Esophagus (tissue), 2 donors: ENCODE measurements around the gene SEL1L. TPM values are rescaled to one million over a fixed set of nuclear protein-coding genes. Genes with fewer than 3 reads are reported as not detected.
"Not testable (repeated sequence)": the region's sequence is repeated elsewhere in the genome, so short reads cannot be mapped to it uniquely, and the experiment has no call there.

Experiments
- H3K27ac ChIP-seq, 2 donors: one replicate each; pipeline ENCODE4 v1.5.1; 2013; ENCODE audit warnings: low read depth in 2 of 2, mild to moderate bottlenecking in 2 of 2, inconsistent platforms in 1 of 2, low read length in 1 of 2, moderate library complexity in 1 of 2
- H3K27me3 ChIP-seq, 2 donors: one replicate each; pipeline ENCODE4 v1.6.1; 2013; ENCODE audit warnings: low read length in 2 of 2, control low read depth in 1 of 2, mild to moderate bottlenecking in 1 of 2; ENCODE audit not compliant: insufficient read depth in 2 of 2, control insufficient read depth in 1 of 2
- H3K36me3 ChIP-seq, 2 donors: one replicate each; pipeline ENCODE4 v1.6.1; 2013; ENCODE audit warnings: low read length in 1 of 2; ENCODE audit not compliant: control insufficient read depth in 2 of 2, insufficient read depth in 2 of 2
- H3K4me1 ChIP-seq, 2 donors: one replicate each; pipeline ENCODE4 v1.6.1; 2013; ENCODE audit warnings: low read length in 1 of 2; ENCODE audit not compliant: control insufficient read depth in 2 of 2, insufficient read depth in 2 of 2
- H3K4me3 ChIP-seq, 2 donors: one replicate each; pipeline ENCODE4 v1.5.1; 2013; ENCODE audit warnings: low read length in 2 of 2, mild to moderate bottlenecking in 2 of 2, low read depth in 1 of 2, moderate library complexity in 1 of 2
- H3K9me3 ChIP-seq, 2 donors: one replicate each; pipeline ENCODE4 v1.6.1; 2013; ENCODE audit warnings: mild to moderate bottlenecking in 2 of 2, low read depth in 1 of 2, low read length in 1 of 2, moderate library complexity in 1 of 2; ENCODE audit not compliant: control insufficient read depth in 2 of 2, insufficient read depth in 1 of 2
- WGBS, 2 donors: extraction: QIAGEN DNeasy Blood & Tissue Kit; methylation state at CpG; one replicate each; pipeline ENCODE4 v1.1.7; 2013; 5-methylcytosine and 5-hydroxymethylcytosine counted together
- polyA plus RNA-seq, 2 donors: library from polyadenylated mRNA; stranded (reverse); fragments of 200-250 nt; gene quantifications; one replicate each; pipeline ENCODE4 v1.2.3, GENCODE V29; 2013
- donor health status: healthy with polysubstance abuse.
- donor health status: Bipolar disorder and iron deficiency.

Gene SEL1L
- polyA plus RNA-seq, 2 donors = 6.1 to 9.1 TPM

- Histone ChIP-seq H3K36me3 (no peaks in the 10 kb centered on the region), H3K4me1 (peaks cover 0 to 4% of the 10 kb centered on the region in 2 donors), H3K27ac (no peak overlapping the region), H3K4me3 (no peak overlapping the region), H3K9me3 (no peaks in the 10 kb centered on the region), H3K27me3 (no peaks in the 10 kb centered on the region)
- 80% methylated on average over 5 of the region's 5 CpGs for WGBS, 2 donors
Measured at GRCh38 chr14:81430235-81430634, 103.4 kb downstream of the SEL1L start.

DNA sequence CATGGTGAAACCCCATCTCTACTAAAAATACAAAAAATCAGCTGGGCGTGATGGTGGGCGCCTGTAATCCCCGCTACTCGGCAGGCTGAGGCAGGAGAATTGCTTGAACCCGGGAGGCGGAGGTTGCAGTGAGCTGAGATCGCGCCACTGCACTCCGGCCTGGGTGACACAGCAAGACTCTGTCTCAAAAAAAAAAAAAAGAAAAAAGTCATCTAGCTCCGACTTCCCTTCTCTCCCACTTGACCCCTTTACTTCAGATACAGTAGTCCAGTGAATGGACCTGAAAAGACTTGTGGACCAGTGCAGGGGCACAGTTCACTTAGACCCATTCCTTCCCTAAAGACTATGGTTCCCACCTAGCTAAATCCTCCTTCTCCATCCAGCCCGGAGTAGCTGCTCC, 103.9 kb downstream of the SEL1L start:
- H3K27ac ChIP-seq, H3K4me1 ChIP-seq, H3K4me3 ChIP-seq, H3K36me3 ChIP-seq, H3K9me3 ChIP-seq, H3K27me3 ChIP-seq: not testable (repeated sequence)
- 92 to 94% methylated on average over 11 of the region's 11 CpGs for WGBS, 2 donors

- Histone ChIP-seq H3K36me3 (no peaks in the 10 kb centered on the region), H3K4me1 (peaks cover 0 to 4% of the 10 kb centered on the region in 2 donors), H3K9me3 (no peaks in the 10 kb centered on the region), H3K27me3 (no peaks in the 10 kb centered on the region), H3K4me3 (no peak overlapping the region), H3K27ac (no peak overlapping the region)
- WGBS, 2 donors = 76 to 82% methylated on average over 1 of the region's 1 CpG
Measured at GRCh38 chr14:81429028-81429427, 104.6 kb downstream of the SEL1L start.

DNA sequence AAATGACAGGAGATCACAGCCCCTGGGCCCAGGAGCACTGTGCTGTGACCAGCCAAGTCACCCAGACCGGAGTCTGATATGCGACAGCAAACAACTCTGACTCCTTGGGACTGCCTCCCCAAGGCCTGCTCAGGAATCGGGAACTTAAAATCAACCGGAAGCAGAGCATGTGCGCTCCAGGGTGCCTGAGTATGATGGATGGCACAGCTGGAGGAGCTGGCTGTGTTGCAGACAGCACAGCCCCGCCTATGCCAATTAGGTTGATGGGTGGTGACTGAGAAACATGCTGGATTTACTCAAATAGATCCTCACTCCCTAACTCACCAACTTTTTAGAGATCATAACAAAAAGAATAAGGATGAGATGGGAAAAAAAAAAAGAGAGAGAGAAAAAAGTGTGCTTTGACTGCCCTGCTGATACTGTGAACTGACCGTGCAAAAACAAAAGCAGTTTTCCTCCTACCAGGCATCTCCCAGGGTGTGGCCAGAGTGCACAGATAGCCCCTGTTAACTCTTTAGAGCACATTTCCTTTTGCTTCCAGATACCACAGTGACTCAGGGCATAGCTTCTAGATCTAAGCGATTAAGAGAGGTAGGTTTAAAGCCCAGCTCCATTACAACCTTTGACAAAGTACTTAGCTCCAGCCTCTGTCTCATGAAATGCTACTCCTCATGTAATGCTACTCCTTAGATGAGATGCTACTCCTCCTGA, 106.2 kb downstream of the SEL1L start:
- 18 to 27% methylated on average over 8 of the region's 8 CpGs for WGBS, 2 donors
- no peak overlapping the region for H3K4me3 ChIP-seq
- H3K27ac ChIP-seq = peak overlapping the region in 1 of 2 donors; percentile 36
- no peaks in the 10 kb centered on the region for H3K36me3 ChIP-seq
- no peaks in the 10 kb centered on the region for H3K27me3 ChIP-seq
- H3K9me3 ChIP-seq = no peaks in the 10 kb centered on the region
- peaks cover 0 to 4% of the 10 kb centered on the region in 2 donors for H3K4me1 ChIP-seq

- Histone ChIP-seq H3K9me3 (no peaks in the 10 kb centered on the region), H3K4me1 (peaks cover 0 to 4% of the 10 kb centered on the region in 2 donors), H3K36me3 (no peaks in the 10 kb centered on the region), H3K27me3 (no peaks in the 10 kb centered on the region), H3K27ac (peak overlapping the region in 1 of 2 donors; percentile 24), H3K4me3 (no peak overlapping the region)
- 66% methylated on average over 6 of the region's 6 CpGs for WGBS, 2 donors
Measured at GRCh38 chr14:81423504-81423903, 110.1 kb downstream of the SEL1L start.

Other genes starting within 250 kb of the SEL1L start
- gene STON2, start 133.5 kb downstream of the SEL1L start, polyA plus RNA-seq = 10 to 100 TPM in 1 of 2 donors, 1 to 10 TPM in 1; 8.5 to 20.4 TPM